ENCODE data around the gene ERC2. TPM values are rescaled to one million over a fixed set of nuclear protein-coding genes. Genes with fewer than 3 reads are reported as not detected.

Gene ERC2
- total RNA-seq, 2 donors from 2014 or later = 0.21 to 0.30 TPM

DNA sequence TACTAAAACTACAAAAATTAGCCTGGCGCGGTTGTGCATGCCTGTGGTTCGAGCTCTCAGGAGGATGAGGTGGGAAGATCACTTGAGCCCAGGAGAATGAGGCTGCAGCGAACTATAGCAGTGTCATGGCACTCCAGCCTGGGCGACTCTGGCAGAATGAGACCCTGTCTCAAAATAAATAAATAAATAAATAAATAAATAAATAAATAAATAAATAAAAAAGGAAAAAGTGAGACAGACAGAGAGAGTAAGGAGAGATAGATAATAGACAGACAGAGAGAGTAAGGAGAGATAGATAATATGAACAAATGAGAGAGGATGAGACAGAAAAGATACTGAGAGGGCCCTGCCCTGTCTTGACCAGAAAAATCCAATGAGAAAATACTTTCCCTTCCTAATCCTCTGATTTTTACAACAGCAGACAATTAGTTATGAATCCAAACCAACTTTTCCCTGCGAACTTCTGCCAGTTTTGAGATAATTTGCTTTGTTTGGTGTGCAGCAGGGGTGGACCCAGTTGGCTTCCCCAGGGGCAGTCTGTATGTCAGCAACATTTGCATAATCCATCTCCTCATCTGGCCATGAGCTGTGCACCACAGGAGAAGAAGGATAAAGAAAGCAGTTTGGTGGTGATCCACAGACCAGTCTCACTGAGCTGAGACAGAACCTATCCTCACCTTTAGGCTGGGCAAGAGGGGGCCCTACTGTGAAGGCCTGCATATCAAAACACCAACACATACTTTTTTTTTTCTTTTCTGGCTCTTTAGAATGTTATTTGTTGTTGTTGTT is 692.7 kb downstream of the ERC2 start:
- intact Hi-C loops (cut with DNase I) = no loop called here

GRCh38 chr3:55774856-55775255 is 693.4 kb downstream of the ERC2 start:
- intact Hi-C loops (cut with DNase I) = no loop called here

More for the DNA sequence above, 692.7 kb downstream of the ERC2 start:
- Histone ChIP-seq H3K27ac (no peak overlapping the region), H3K4me3 (no peak overlapping the region), H3K27me3 (no peaks in the 10 kb centered on the region), H3K9me3 (no peaks in the 10 kb centered on the region), H3K9ac (ENCODE audit: low read depth in 2 of 2, low read length in 2 of 2) (no peak overlapping the region), H3K36me3 (no peaks in the 10 kb centered on the region), H3K4me1 (no peaks in the 10 kb centered on the region)
- no peak for DNase-seq
- TF ChIP-seq CTCF (IDR thresholded peaks at IDR 0.05) = no peak

DNA sequence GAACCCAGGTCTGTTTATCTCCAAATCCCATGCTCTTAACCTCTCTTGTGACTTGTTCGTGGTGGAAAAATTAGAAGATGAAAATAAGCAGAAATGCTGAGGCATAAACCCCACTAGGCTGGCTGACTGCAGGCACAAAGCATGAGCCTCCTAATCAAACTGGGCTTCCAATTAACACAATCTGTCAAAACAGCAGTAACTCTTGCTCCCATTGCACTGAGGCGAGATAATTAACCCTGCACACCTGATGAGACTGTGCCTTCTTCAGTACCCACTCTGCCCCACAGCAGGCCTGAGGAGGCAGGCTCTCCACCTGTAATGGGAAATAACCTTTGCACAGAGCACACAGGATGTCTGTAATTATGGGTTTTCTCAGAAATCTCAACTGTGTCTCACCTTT is 696.8 kb downstream of the ERC2 start:
- Histone ChIP-seq H3K27me3 (no peaks in the 10 kb centered on the region), H3K4me3 (no peak overlapping the region), H3K36me3 (no peaks in the 10 kb centered on the region), H3K9ac (ENCODE audit: low read depth in 2 of 2, low read length in 2 of 2) (no peak overlapping the region), H3K4me1 (no peaks in the 10 kb centered on the region), H3K9me3 (no peaks in the 10 kb centered on the region), H3K27ac (no peak overlapping the region)
- DNase-seq = no peak
- no peak for TF ChIP-seq CTCF (IDR thresholded peaks at IDR 0.05)
- intact Hi-C loops (cut with DNase I) = no loop called here

More at GRCh38 chr3:55774856-55775255, 693.4 kb downstream of the ERC2 start:
- no peak for DNase-seq
- no peak for TF ChIP-seq CTCF (IDR thresholded peaks at IDR 0.05)
- no peaks in the 10 kb centered on the region for H3K9me3 ChIP-seq
- no peaks in the 10 kb centered on the region for H3K4me1 ChIP-seq
- no peaks in the 10 kb centered on the region for H3K36me3 ChIP-seq
- H3K9ac ChIP-seq (ENCODE audit: low read depth in 2 of 2, low read length in 2 of 2) = no peak overlapping the region
- H3K27me3 ChIP-seq = no peaks in the 10 kb centered on the region
- no peak overlapping the region for H3K4me3 ChIP-seq
- no peak overlapping the region for H3K27ac ChIP-seq

GRCh38 chr3:55770077-55770476 is 698.2 kb downstream of the ERC2 start:
- no peak for TF ChIP-seq CTCF (IDR thresholded peaks at IDR 0.05)
- Histone ChIP-seq H3K27ac (no peak overlapping the region), H3K9me3 (no peaks in the 10 kb centered on the region), H3K4me3 (no peak overlapping the region), H3K9ac (ENCODE audit: low read depth in 2 of 2, low read length in 2 of 2) (no peak overlapping the region), H3K36me3 (no peaks in the 10 kb centered on the region), H3K27me3 (no peaks in the 10 kb centered on the region), H3K4me1 (no peaks in the 10 kb centered on the region)
- DNase-seq = no peak
- intact Hi-C loops (cut with DNase I) = no loop called here

DNA sequence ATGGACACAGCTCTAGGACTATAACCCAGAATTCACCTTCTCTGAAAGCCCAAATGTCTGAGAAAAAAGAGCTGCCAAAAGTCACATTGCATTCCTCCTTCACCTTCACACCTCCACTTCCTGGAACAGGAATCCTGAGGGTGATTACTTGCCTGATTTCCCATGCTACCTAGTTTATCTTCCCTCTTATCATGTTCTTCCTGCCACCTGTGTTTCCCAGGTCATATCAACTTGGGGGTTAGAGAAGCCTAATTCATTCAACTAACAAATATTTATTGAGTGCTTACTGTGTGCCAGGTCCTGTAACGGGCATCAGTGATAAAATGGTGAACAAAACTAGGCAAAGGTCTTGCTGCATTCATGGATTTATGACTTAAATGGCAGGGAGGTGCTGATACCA is 701.5 kb downstream of the ERC2 start:
- no peak for TF ChIP-seq CTCF (IDR thresholded peaks at IDR 0.05)
- no peaks in the 10 kb centered on the region for H3K27me3 ChIP-seq
- no peak overlapping the region for H3K27ac ChIP-seq
- no peak overlapping the region for H3K9ac ChIP-seq (ENCODE audit: low read depth in 2 of 2, low read length in 2 of 2)
- no peak overlapping the region for H3K4me3 ChIP-seq
- H3K9me3 ChIP-seq = no peaks in the 10 kb centered on the region
- intact Hi-C loops (cut with DNase I) = no loop called here
- no peaks in the 10 kb centered on the region for H3K4me1 ChIP-seq
- DNase-seq = no peak
- no peaks in the 10 kb centered on the region for H3K36me3 ChIP-seq
